COR-L47 (cell line): ENCODE results near the gene ISG15.

Experiments
- DNase-seq: peaks from one replicate; lab custom pipeline; 2025; lab: John Stamatoyannopoulos, UW

Gene ISG15

DNA sequence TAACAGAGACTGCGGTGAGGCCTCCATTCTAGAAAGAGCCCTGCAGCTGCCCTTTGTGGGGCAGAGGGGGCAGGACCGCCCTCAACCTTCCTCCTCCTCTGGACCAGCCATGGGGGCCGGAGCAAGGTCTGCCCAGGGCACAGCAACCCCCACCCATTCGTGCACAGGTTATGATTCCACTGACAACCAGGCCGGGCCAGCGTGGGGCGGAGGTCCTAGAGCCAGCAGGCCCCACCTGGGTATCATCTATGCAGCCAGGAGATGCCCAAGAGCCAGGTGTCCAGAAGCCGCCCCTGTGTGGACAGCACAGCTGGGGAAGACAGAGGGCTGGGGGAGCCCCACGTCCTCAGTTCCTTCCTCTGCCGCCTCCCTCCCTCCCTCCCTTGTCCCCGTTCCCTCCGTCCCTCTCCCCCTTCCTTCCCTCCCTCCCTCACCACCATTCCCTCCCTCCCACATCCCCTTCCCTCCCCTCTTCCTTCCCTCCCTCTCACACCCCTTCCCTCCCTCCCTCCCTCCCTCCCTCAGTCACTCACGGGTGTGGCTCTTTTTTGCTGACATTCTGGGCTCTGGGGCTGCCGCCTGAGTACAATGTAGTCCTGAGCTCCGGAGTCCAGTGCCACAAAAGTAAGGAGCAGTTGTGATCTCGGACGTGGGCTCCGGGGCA is 48.5 kb downstream of the ISG15 start:
- no peak for DNase-seq

DNA sequence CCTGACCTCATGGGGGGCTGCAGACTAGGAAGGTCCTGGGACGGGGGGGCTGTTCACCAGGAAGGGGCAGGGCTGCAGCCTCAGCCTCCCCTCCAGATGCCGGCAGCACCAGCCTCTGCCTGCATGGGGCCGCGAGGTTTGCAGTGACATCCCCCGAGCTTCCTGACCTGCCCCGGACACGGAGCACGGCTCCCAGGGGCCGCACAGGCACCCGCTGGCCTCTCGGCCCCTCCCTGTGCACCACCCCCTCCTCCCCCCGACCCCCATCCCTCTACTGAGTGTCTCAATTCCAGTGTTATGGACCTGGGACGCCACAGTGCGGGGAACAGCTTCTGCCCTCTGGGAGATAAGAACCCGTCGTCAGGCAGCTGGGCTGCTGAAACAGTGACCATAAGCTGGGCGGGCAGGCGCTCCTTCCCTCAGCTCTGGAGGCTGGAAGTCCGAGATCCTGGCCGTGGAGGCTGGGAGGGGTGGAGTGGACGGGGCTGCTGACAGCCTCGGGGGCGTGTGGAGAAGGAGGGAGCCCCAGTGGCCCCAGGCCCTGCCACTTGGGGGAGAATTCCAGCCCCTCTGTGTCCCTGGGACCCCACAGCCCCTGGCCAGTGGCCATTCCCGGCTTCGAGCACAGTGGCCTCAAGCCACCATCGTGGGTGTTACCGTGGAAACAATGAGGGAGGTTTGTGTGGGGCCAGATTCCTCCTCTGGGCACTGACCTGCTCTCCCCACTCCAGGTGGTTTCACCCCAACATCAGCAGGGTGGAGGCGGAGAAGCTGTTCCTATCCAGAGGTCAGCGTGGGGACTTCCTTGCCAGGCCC is 49.3 kb downstream of the ISG15 start:
- no peak for DNase-seq

DNA sequence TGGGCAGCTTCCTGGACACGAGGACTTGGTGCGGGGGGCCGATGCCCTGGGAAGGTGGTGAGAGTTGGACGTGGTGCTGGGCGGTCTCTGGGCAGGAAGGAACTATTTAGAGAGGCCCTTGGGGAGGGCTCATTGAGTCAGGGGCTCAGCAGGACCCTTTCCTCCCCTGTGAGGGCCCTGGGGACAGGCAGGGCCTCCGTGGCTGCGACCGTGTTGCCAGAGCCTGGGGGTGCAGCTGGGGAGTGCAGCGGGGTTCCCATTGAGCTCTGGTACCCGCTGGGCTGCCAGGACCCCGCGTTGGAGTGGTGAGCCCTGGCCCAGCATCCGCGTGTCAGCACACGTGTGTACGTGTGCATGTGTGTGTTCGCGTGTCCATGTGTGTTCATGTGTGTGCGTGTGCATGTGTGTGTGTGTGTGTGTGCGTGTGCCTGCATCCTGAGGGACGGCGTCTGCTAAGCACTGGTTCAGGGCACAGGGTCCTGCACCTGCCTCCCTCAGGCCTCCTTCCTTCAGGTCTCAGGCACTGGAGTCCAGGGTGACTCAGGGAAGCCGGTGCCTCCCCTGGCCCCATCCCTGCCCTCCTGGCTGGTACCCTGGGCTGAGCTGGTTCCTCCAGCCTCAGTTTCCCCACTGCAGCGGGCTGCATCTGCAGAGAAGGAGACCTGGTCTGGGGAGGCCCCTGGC is 50.1 kb downstream of the ISG15 start:
- no peak for DNase-seq
